HCT116 (cell line): Measurements from ENCODE around the gene DBET.
"Not testable (repeated sequence)": the region's sequence is repeated elsewhere in the genome, so short reads cannot be mapped to it uniquely, and the experiment has no call there.

Source experiments
- EZH2 ChIP-seq: fragments of 200-600 bp; sonication (generic); IDR thresholded peaks from 2 replicates; pipeline ENCODE4 v1.6.1; 2017; ENCODE audit warnings: antibody characterized with exemption, mixed run types
- JUND ChIP-seq: IDR thresholded peaks from 2 replicates; pipeline ENCODE4 v1.6.1; 2012
- POLR2A ChIP-seq: IDR thresholded peaks from 2 replicates; pipeline ENCODE4 v1.7.0; 2011; ENCODE audit warnings: borderline replicate concordance; ENCODE audit not compliant: insufficient read depth, insufficient read length; ENCODE audit errors: extremely low read depth
- POLR2AphosphoS5 ChIP-seq: IDR thresholded peaks from 2 replicates; pipeline ENCODE4 v1.6.1; 2011; ENCODE audit warnings: mild to moderate bottlenecking, low read depth, low read length, moderate library complexity
- RAD21 ChIP-seq: IDR thresholded peaks from 2 replicates; pipeline ENCODE4 v1.6.1; 2012; ENCODE audit warnings: low read depth, mild to moderate bottlenecking
- TCF7L2 ChIP-seq: IDR thresholded peaks from 2 replicates; pipeline ENCODE4 v1.7.0; 2011; ENCODE audit warnings: borderline replicate concordance, inconsistent platforms; ENCODE audit not compliant: insufficient read depth, insufficient read length; ENCODE audit errors: extremely low read depth
- YY1 ChIP-seq: IDR thresholded peaks from 2 replicates; pipeline ENCODE4 v1.6.1; 2011; ENCODE audit warnings: low read length, low read depth, moderate library complexity, mild to moderate bottlenecking; ENCODE audit not compliant: insufficient replicate concordance; ENCODE audit errors: extremely low read depth
- TF ChIP-seq, protein P1 (sequence below), 3 experiments: fragments of 200-600 bp in 1 of 3; sonication (generic) in 1 of 3; IDR thresholded peaks in 2 of 3; conservative IDR thresholded peaks in 1 of 3; 2 replicates each; pipeline ENCODE4 v1.5.1; 2012 to 2017; ENCODE audit warnings: low read depth in 2 of 3, low read length in 2 of 3, antibody characterized with exemption in 1 of 3, borderline replicate concordance in 1 of 3, control low read depth in 1 of 3, mild to moderate bottlenecking in 1 of 3, mixed read lengths in 1 of 3, mixed run types in 1 of 3, moderate library complexity in 1 of 3; ENCODE audit not compliant: insufficient read depth in 1 of 3
- TF ChIP-seq, protein P2 (sequence below): IDR thresholded peaks from 2 replicates; pipeline ENCODE4 v1.6.1; 2011; ENCODE audit warnings: mild to moderate bottlenecking, low read length, moderate library complexity; ENCODE audit not compliant: insufficient replicate concordance; ENCODE audit errors: extremely low read depth
- TF ChIP-seq, protein P3 (sequence below): IDR thresholded peaks from 2 replicates; pipeline ENCODE4 v1.6.1; 2012

DNA sequence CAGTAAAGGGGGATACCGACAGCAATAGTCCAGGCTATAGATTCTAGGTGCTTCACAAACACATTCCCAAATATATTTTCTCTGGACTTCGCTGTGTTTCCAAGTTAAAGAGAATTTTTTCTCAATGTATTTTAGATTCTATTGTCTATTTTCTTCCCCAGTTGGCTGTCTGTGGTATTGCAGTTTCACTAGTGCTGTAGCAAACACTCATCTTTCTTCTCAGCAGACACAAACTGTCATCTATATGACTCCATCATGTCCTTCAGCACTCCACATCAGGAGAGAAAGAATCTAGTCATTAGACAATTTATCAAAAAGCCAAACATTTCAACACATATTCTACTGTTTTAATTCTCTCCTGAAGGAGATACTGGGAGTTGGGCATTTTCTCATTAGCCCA is at the start of gene DBET:
- TF ChIP-seq, protein P1, sequence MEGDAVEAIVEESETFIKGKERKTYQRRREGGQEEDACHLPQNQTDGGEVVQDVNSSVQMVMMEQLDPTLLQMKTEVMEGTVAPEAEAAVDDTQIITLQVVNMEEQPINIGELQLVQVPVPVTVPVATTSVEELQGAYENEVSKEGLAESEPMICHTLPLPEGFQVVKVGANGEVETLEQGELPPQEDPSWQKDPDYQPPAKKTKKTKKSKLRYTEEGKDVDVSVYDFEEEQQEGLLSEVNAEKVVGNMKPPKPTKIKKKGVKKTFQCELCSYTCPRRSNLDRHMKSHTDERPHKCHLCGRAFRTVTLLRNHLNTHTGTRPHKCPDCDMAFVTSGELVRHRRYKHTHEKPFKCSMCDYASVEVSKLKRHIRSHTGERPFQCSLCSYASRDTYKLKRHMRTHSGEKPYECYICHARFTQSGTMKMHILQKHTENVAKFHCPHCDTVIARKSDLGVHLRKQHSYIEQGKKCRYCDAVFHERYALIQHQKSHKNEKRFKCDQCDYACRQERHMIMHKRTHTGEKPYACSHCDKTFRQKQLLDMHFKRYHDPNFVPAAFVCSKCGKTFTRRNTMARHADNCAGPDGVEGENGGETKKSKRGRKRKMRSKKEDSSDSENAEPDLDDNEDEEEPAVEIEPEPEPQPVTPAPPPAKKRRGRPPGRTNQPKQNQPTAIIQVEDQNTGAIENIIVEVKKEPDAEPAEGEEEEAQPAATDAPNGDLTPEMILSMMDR (IDR thresholded peaks at IDR 0.05 in 2 of 3, conservative IDR thresholded peaks at IDR 0.05 in 1 of 3; ENCODE audit: borderline replicate concordance in 1 of 3, insufficient read depth in 1 of 3, low read depth in 2 of 3, low read length in 2 of 3), result 0 out of 6 replicates have a peak, but pooled peaks of 1 of the 3 experiments have one; percentile 8
- TF ChIP-seq POLR2AphosphoS5, EZH2, YY1, JUND, RAD21, POLR2A, TCF7L2: not testable (repeated sequence)
- TF ChIP-seq, protein P2, sequence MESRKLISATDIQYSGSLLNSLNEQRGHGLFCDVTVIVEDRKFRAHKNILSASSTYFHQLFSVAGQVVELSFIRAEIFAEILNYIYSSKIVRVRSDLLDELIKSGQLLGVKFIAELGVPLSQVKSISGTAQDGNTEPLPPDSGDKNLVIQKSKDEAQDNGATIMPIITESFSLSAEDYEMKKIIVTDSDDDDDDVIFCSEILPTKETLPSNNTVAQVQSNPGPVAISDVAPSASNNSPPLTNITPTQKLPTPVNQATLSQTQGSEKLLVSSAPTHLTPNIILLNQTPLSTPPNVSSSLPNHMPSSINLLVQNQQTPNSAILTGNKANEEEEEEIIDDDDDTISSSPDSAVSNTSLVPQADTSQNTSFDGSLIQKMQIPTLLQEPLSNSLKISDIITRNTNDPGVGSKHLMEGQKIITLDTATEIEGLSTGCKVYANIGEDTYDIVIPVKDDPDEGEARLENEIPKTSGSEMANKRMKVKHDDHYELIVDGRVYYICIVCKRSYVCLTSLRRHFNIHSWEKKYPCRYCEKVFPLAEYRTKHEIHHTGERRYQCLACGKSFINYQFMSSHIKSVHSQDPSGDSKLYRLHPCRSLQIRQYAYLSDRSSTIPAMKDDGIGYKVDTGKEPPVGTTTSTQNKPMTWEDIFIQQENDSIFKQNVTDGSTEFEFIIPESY, result not testable (repeated sequence)
- TF ChIP-seq, protein P3, sequence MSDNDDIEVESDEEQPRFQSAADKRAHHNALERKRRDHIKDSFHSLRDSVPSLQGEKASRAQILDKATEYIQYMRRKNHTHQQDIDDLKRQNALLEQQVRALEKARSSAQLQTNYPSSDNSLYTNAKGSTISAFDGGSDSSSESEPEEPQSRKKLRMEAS, result not testable (repeated sequence)
